ENCODE results near the gene KLK6.

- peak; percentile 62 for TF ChIP-seq CTCF (IDR thresholded peaks at IDR 0.05; ENCODE audit: low read depth, low read length)
- TF ChIP-seq EZH2phosphoT487 (IDR thresholded peaks at IDR 0.05; ENCODE audit: low read depth): no peak
Observed at GRCh38 chr19:51016798-51017683, 47.6 kb upstream of the KLK6 start.
